HEK293 (cell line): Measurements from ENCODE around the gene TEPSIN.

Experiments used
- CTCF ChIP-seq: fragments of 450-650 bp; formaldehyde crosslinking; IDR thresholded peaks from 2 replicates; pipeline ENCODE4 v1.5.1; 2016; ENCODE audit warnings: missing biosample characterization, missing genetic modification characterization
- GLI4 ChIP-seq: fragments of 450-650 bp; formaldehyde crosslinking; IDR thresholded peaks from 2 replicates; pipeline ENCODE4 v1.5.1; 2016; ENCODE audit warnings: missing biosample characterization, missing genetic modification characterization
- OVOL3 ChIP-seq: fragments of 450-650 bp; formaldehyde crosslinking; IDR thresholded peaks from 2 replicates; pipeline ENCODE4 v1.5.1; 2016; ENCODE audit warnings: missing biosample characterization, missing genetic modification characterization
- PBX3 ChIP-seq: sonication (generic); formaldehyde crosslinking; IDR thresholded peaks from 2 replicates; pipeline ENCODE4 v1.8.1; 2022; ENCODE audit warnings: mild to moderate bottlenecking, moderate library complexity, missing genetic modification reagents
- TSHZ1 ChIP-seq: fragments of 450-650 bp; formaldehyde crosslinking; IDR thresholded peaks from 2 replicates; pipeline ENCODE4 v1.5.1; 2016; ENCODE audit warnings: missing biosample characterization, missing genetic modification characterization, borderline replicate concordance
- ZFP69B ChIP-seq: fragments of 450-650 bp; formaldehyde crosslinking; IDR thresholded peaks from 2 replicates; pipeline ENCODE4 v1.5.1; 2016; ENCODE audit warnings: missing biosample characterization, missing genetic modification characterization
- ZNF274 ChIP-seq, 2 experiments: fragments of 200-500 bp in 1 of 2; fragments of 450-650 bp in 1 of 2; sonication (Bioruptor generic) in 1 of 2; formaldehyde crosslinking in 1 of 2; IDR thresholded peaks; 2 replicates each; pipeline versions ENCODE4 v1.5.1 to v1.6.1; 2014 to 2016; ENCODE audit warnings: borderline replicate concordance in 1 of 2, inconsistent platforms in 1 of 2, low read length in 1 of 2, missing biosample characterization in 1 of 2, missing genetic modification characterization in 1 of 2
- ZNF513 ChIP-seq: fragments of 450-650 bp; IDR thresholded peaks from 2 replicates; pipeline ENCODE4 v1.5.1; 2018; ENCODE audit warnings: missing biosample characterization, missing genetic modification characterization
- ZNF518A ChIP-seq: fragments of 450-650 bp; formaldehyde crosslinking; conservative IDR thresholded peaks from 2 replicates; pipeline ENCODE4 v1.5.1; 2016; ENCODE audit warnings: low read depth, missing biosample characterization, missing genetic modification characterization
- ZSCAN23 ChIP-seq: fragments of 450-650 bp; formaldehyde crosslinking; IDR thresholded peaks from 2 replicates; pipeline ENCODE4 v1.5.1; 2016; ENCODE audit warnings: missing biosample characterization, missing genetic modification characterization
- TF ChIP-seq, protein P1 (sequence below): fragments of 450-650 bp; formaldehyde crosslinking; IDR thresholded peaks from 2 replicates; pipeline ENCODE4 v1.5.1; 2016; ENCODE audit warnings: missing biosample characterization, missing genetic modification characterization

DNA sequence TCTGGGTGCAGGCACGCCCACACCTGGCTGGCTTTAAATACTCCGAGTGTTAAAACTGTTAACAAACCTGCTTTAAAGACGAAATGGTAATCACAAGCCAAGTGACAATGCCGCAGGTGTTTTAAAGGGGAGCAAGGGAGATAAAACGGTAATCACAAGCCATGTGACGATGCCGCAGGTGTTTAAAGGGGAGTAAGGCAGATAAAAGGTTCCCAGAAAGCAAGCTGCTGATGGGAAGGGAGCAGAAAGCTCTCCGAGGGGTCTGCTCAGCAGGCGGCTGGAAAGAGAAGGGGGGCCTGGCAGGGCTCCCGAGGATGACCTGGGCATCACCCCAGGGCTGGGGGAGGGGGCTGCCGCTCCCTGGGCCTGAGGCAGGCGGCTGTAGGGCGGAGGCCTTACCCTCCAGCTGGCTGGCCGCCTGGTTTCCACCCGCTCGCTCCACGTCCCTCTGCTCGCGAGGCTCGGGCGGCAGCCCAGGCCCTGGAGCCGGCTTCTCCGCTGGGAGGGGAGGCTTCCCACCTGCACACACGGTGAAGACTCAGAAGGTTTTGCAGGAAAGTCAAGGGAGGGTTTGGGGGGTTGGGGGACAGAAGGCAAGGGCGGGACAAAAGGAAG, 12.3 kb upstream of the TEPSIN start:
- TF ChIP-seq ZNF274 (IDR thresholded peaks at IDR 0.05; ENCODE audit: low read length) (no peak), ZNF274 (tag by site-specific recombination; IDR thresholded peaks at IDR 0.05; ENCODE audit: borderline replicate concordance) (no peak), TSHZ1 (tag by site-specific recombination) (no peak), OVOL3 (no peak), CTCF (tag by site-specific recombination) (no peak), ZNF513 (tag by site-specific recombination) (no peak), ZFP69B (no peak), ZNF518A (no peak), GLI4 (tag by site-specific recombination) (no peak), PBX3 (no peak), ZSCAN23 (no peak)
- TF ChIP-seq, protein P1, sequence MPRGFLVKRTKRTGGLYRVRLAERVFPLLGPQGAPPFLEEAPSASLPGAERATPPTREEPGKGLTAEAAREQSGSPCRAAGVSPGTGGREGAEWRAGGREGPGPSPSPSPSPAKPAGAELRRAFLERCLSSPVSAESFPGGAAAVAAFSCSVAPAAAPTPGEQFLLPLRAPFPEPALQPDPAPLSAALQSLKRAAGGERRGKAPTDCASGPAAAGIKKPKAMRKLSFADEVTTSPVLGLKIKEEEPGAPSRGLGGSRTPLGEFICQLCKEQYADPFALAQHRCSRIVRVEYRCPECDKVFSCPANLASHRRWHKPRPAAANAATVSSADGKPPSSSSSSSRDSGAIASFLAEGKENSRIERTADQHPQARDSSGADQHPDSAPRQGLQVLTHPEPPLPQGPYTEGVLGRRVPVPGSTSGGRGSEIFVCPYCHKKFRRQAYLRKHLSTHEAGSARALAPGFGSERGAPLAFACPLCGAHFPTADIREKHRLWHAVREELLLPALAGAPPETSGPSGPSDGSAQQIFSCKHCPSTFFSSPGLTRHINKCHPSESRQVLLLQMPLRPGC (tag by site-specific recombination): no peak
